GM21825 (cell line): ENCODE results near the gene COX6B2.
A peak's percentile ranks its signal among the peaks of the same experiment; 100 is the strongest.
"Not testable (repeated sequence)": the region's sequence is repeated elsewhere in the genome, so short reads cannot be mapped to it uniquely, and the experiment has no call there.

Experiments
- ATAC-seq: cut with Tn5 transposase; IDR thresholded peaks from one replicate; pipeline ENCODE4 v1.9.1; 2021; ENCODE audit warnings: mild to moderate bottlenecking, moderate library complexity; ENCODE audit not compliant: unreplicated experiment

Gene COX6B2

GRCh38 chr19:55345101-55345817 lies 9.3 kb downstream of the COX6B2 start:
- ATAC-seq: no peak

- no peak for ATAC-seq
Observed at GRCh38 chr19:55344444-55344843, 10.1 kb downstream of the COX6B2 start.

GRCh38 chr19:55341595-55342531 lies 12.7 kb downstream of the COX6B2 start:
- ATAC-seq: no peak

GRCh38 chr19:55341171-55341588 lies 13.3 kb downstream of the COX6B2 start:
- no peak for ATAC-seq

GRCh38 chr19:55340784-55341147 lies 13.8 kb downstream of the COX6B2 start:
- no peak for ATAC-seq

GRCh38 chr19:55339889-55340783 lies 14.4 kb downstream of the COX6B2 start:
- no peak for ATAC-seq

GRCh38 chr19:55339105-55339888 lies 15.2 kb downstream of the COX6B2 start, which contains the start of gene KMT5C:
KMT5C (plus strand) TSS chr19:55339876; CDS start chr19:55341937, 2,061 bp downstream.
- peak; percentile 72 for ATAC-seq

GRCh38 chr19:55336101-55336500 lies 18.4 kb downstream of the COX6B2 start:
- no peak for ATAC-seq

- no peak for ATAC-seq
Observed at GRCh38 chr19:55333870-55334269, 20.6 kb downstream of the COX6B2 start.

- not testable (repeated sequence) for ATAC-seq
Observed at GRCh38 chr19:55329791-55330190, 24.7 kb downstream of the COX6B2 start.

GRCh38 chr19:55328774-55329318 lies 25.7 kb downstream of the COX6B2 start:
- ATAC-seq: not testable (repeated sequence)

- ATAC-seq: no peak
Observed at GRCh38 chr19:55325172-55325571, 29.3 kb downstream of the COX6B2 start, which contains the start of gene TMEM150B. TMEM150B (minus strand) TSS chr19:55325341; CDS start chr19:55321036, 4,305 bp downstream.

GRCh38 chr19:55324662-55325061 lies 29.9 kb downstream of the COX6B2 start:
- no peak for ATAC-seq

GRCh38 chr19:55322204-55322885 lies 32.2 kb downstream of the COX6B2 start:
- ATAC-seq: no peak

GRCh38 chr19:55321466-55322137 lies 32.9 kb downstream of the COX6B2 start:
- no peak for ATAC-seq

- no peak for ATAC-seq
Observed at GRCh38 chr19:55320844-55321419, 33.6 kb downstream of the COX6B2 start.

- no peak for ATAC-seq
Observed at GRCh38 chr19:55319785-55320184, 34.7 kb downstream of the COX6B2 start.

GRCh38 chr19:55316646-55317045 lies 37.9 kb downstream of the COX6B2 start:
- ATAC-seq: no peak
